CD4-positive, CD25-positive, alpha-beta regulatory T cell (primary cell): ENCODE data around the gene IFITM5. TPM values are rescaled to one million over a fixed set of nuclear protein-coding genes. Genes with fewer than 3 reads are reported as not detected.

ENCODE experiments used
- ATAC-seq, 2 donors: fragments of 150-1000 bp; cut with Tn5 transposase; one replicate each; pipeline ENCODE4 v1.10.0; 2021; ENCODE audit warnings: low read depth in 2 of 2, moderate number of reproducible peaks in 2 of 2, moderate library complexity in 1 of 2
- DNase-seq, 3 donors: peaks; one replicate each; pipeline versions ENCODE4 v3.0.0 to v3.0.0-alpha.2; 2012 to 2022; ENCODE audit warnings: mixed read lengths in 1 of 3
- H3K27ac ChIP-seq: one replicate; pipeline ENCODE4 v1.7.0; 2013; ENCODE audit warnings: mild to moderate bottlenecking, low read length; ENCODE audit not compliant: insufficient read depth, poor library complexity, severe bottlenecking
- H3K27me3 ChIP-seq: one replicate; pipeline ENCODE4 v1.7.0; 2013; ENCODE audit warnings: low read length; ENCODE audit not compliant: control insufficient read depth, insufficient read depth
- H3K36me3 ChIP-seq: one replicate; pipeline ENCODE4 v1.7.0; 2013; ENCODE audit warnings: mild to moderate bottlenecking, low read length, moderate library complexity; ENCODE audit not compliant: control insufficient read depth, insufficient read depth
- H3K4me1 ChIP-seq: 2 replicates; pipeline ENCODE4 v1.7.0; 2013; ENCODE audit warnings: mild to moderate bottlenecking, low read length; ENCODE audit not compliant: insufficient read depth, control insufficient read depth, poor library complexity, severe bottlenecking
- H3K4me3 ChIP-seq: one replicate; pipeline ENCODE4 v1.7.0; 2013; ENCODE audit warnings: low read depth, mild to moderate bottlenecking, low read length, moderate library complexity
- H3K9me3 ChIP-seq, 2 experiments: 1 replicate in 1 of 2; 2 replicates in 1 of 2; pipeline ENCODE4 v1.7.0; 2013; ENCODE audit warnings: low read length in 2 of 2, mild to moderate bottlenecking in 1 of 2, moderate library complexity in 1 of 2; ENCODE audit not compliant: control insufficient read depth in 2 of 2
- H3K27ac Mint-ChIP-seq, 3 donors: one replicate each; pipeline ENCODE4 v1.8.0; 2020 to 2022; ENCODE audit warnings: mild to moderate bottlenecking in 3 of 3, mixed read lengths in 3 of 3, moderate library complexity in 2 of 3
- H3K27me3 Mint-ChIP-seq: one replicate; pipeline ENCODE4 v1.8.0; 2022; ENCODE audit warnings: mild to moderate bottlenecking, mixed read lengths
- H3K36me3 Mint-ChIP-seq: one replicate; pipeline ENCODE4 v1.8.0; 2020; ENCODE audit warnings: mixed read lengths
- H3K4me1 Mint-ChIP-seq, 4 donors: one replicate each; pipeline ENCODE4 v1.8.0; 2020 to 2022; ENCODE audit warnings: mixed read lengths in 4 of 4, mild to moderate bottlenecking in 1 of 4
- H3K4me3 Mint-ChIP-seq, 4 donors: one replicate each; pipeline ENCODE4 v1.8.0; 2020 to 2022; ENCODE audit warnings: mild to moderate bottlenecking in 4 of 4, mixed read lengths in 4 of 4, moderate library complexity in 3 of 4
- H3K9me3 Mint-ChIP-seq, 7 donors: one replicate each; pipeline ENCODE4 v1.8.0; 2020 to 2022; ENCODE audit warnings: mixed read lengths in 7 of 7, mild to moderate bottlenecking in 3 of 7, moderate library complexity in 2 of 7
- polyA plus RNA-seq, 4 donors: library from polyadenylated mRNA; unstranded; fragments of 300-500 nt; fragmentation: Illumina TruSeq; gene quantifications; one replicate each; pipeline ENCODE4 v1.2.3, GENCODE V29; 2021
- total RNA-seq: library from RNA; stranded (reverse); gene quantifications from one replicate; pipeline ENCODE4 v1.2.3, GENCODE V29; 2022

The IFITM5 gene
- total and polyA plus RNA-seq, 5 donors from 2014 or later = not detected

GRCh38 chr11:306645-307371, 7.5 kb upstream of the IFITM5 start:
- peaks cover 0 to 1% (median 0%) of the 10 kb centered on the region in 7 donors for H3K9me3 Mint-ChIP-seq
- Histone ChIP-seq H3K4me3 (no peak overlapping the region), H3K27me3 (no peaks in the 10 kb centered on the region), H3K36me3 (no peaks in the 10 kb centered on the region), H3K4me1 (peaks cover 42% of the 10 kb centered on the region), H3K27ac (peak overlapping the region; percentile 79), H3K9me3 (no peaks in the 10 kb centered on the region)
- H3K4me1 Mint-ChIP-seq = peaks cover 17 to 54% (median 34%) of the 10 kb centered on the region in 4 donors
- H3K27me3 Mint-ChIP-seq = peaks cover 9% of the 10 kb centered on the region
- ATAC-seq (no peak), DNase-seq (no peak)
- H3K36me3 Mint-ChIP-seq = no peaks in the 10 kb centered on the region
- peak overlapping the region in 2 of 3 donors; percentile 83 to 100 for H3K27ac Mint-ChIP-seq
- peak overlapping the region; percentile 28 to 91 (median 72) for H3K4me3 Mint-ChIP-seq

GRCh38 chr11:305844-306211, 6.5 kb upstream of the IFITM5 start:
- peak overlapping the region in 3 of 4 donors; percentile 10 to 59 (median 41) for H3K4me3 Mint-ChIP-seq
- peaks cover 17 to 51% (median 33%) of the 10 kb centered on the region in 4 donors for H3K4me1 Mint-ChIP-seq
- H3K27me3 Mint-ChIP-seq = peaks cover 15% of the 10 kb centered on the region
- Histone ChIP-seq H3K9me3 (no peaks in the 10 kb centered on the region), H3K36me3 (no peaks in the 10 kb centered on the region), H3K27ac (peak overlapping the region; percentile 14), H3K27me3 (no peaks in the 10 kb centered on the region), H3K4me3 (no peak overlapping the region), H3K4me1 (peaks cover 39% of the 10 kb centered on the region)
- H3K27ac Mint-ChIP-seq = peak overlapping the region in 2 of 3 donors; percentile 5 to 46
- no peak for DNase-seq
- H3K36me3 Mint-ChIP-seq = no peaks in the 10 kb centered on the region
- no peak for ATAC-seq
- H3K9me3 Mint-ChIP-seq = peaks cover 0 to 1% (median 0%) of the 10 kb centered on the region in 7 donors

- DNase-seq = peak; percentile 43 to 80 (median 71)
- H3K27ac Mint-ChIP-seq = peak overlapping the region; percentile 5 to 52 (median 8)
- peaks cover 20% of the 10 kb centered on the region for H3K27me3 Mint-ChIP-seq
- peak overlapping the region; percentile 24 to 87 (median 58) for H3K4me3 Mint-ChIP-seq
- Histone ChIP-seq H3K27ac (no peak overlapping the region), H3K4me3 (no peak overlapping the region), H3K4me1 (peaks cover 39% of the 10 kb centered on the region), H3K9me3 (no peaks in the 10 kb centered on the region), H3K36me3 (no peaks in the 10 kb centered on the region), H3K27me3 (no peaks in the 10 kb centered on the region)
- H3K36me3 Mint-ChIP-seq = no peaks in the 10 kb centered on the region
- peak in 1 of 2 donors; percentile 21 for ATAC-seq
- H3K9me3 Mint-ChIP-seq = peaks cover 0 to 1% (median 0%) of the 10 kb centered on the region in 7 donors
- peaks cover 17 to 54% (median 35%) of the 10 kb centered on the region in 4 donors for H3K4me1 Mint-ChIP-seq
These were observed 5.9 kb upstream of the IFITM5 start for GRCh38 chr11:304915-305843.

- Histone ChIP-seq H3K4me1 (peaks cover 28% of the 10 kb centered on the region), H3K27ac (no peak overlapping the region), H3K4me3 (no peak overlapping the region), H3K36me3 (no peaks in the 10 kb centered on the region), H3K9me3 (no peaks in the 10 kb centered on the region), H3K27me3 (no peaks in the 10 kb centered on the region)
- H3K9me3 Mint-ChIP-seq = no peaks in the 10 kb centered on the region
- H3K36me3 Mint-ChIP-seq = no peaks in the 10 kb centered on the region
- no peak overlapping the region for H3K4me3 Mint-ChIP-seq
- H3K27ac Mint-ChIP-seq = no peak overlapping the region
- no peak for DNase-seq
- H3K4me1 Mint-ChIP-seq = peaks cover 11 to 46% (median 28%) of the 10 kb centered on the region in 4 donors
- no peak for ATAC-seq
- H3K27me3 Mint-ChIP-seq = peaks cover 20% of the 10 kb centered on the region
These were observed 4.8 kb upstream of the IFITM5 start for GRCh38 chr11:304061-304506.

- Mint-ChIP-seq H3K27me3 (peaks cover 20% of the 10 kb centered on the region), H3K4me3 (no peak overlapping the region), H3K27ac (peak overlapping the region in 1 of 3 donors; percentile 4), H3K9me3 (no peaks in the 10 kb centered on the region), H3K4me1 (peaks cover 10 to 40% (median 24%) of the 10 kb centered on the region in 4 donors), H3K36me3 (no peaks in the 10 kb centered on the region)
- Histone ChIP-seq H3K27ac (no peak overlapping the region), H3K9me3 (no peaks in the 10 kb centered on the region), H3K36me3 (no peaks in the 10 kb centered on the region), H3K4me1 (peaks cover 27% of the 10 kb centered on the region), H3K27me3 (no peaks in the 10 kb centered on the region), H3K4me3 (no peak overlapping the region)
- ATAC-seq (no peak), DNase-seq (no peak)
These were observed 4.0 kb upstream of the IFITM5 start for GRCh38 chr11:303363-303762.

- H3K36me3 Mint-ChIP-seq = no peaks in the 10 kb centered on the region
- H3K9me3 ChIP-seq = no peaks in the 10 kb centered on the region
- H3K36me3 ChIP-seq = no peaks in the 10 kb centered on the region
- no peak overlapping the region for H3K27ac Mint-ChIP-seq
- H3K4me3 ChIP-seq = no peak overlapping the region
- H3K9me3 Mint-ChIP-seq = no peaks in the 10 kb centered on the region
- no peaks in the 10 kb centered on the region for H3K27me3 ChIP-seq
- H3K4me1 Mint-ChIP-seq = peaks cover 7 to 28% (median 17%) of the 10 kb centered on the region in 4 donors
- peak in 1 of 2 donors; percentile 9 for ATAC-seq
- peaks cover 14% of the 10 kb centered on the region for H3K27me3 Mint-ChIP-seq
- DNase-seq = no peak
- peak overlapping the region in 1 of 4 donors; percentile 16 for H3K4me3 Mint-ChIP-seq
- H3K4me1 ChIP-seq = peaks cover 23% of the 10 kb centered on the region
- no peak overlapping the region for H3K27ac ChIP-seq
These were observed 817 bp upstream of the IFITM5 start for GRCh38 chr11:299951-300735.

GRCh38 chr11:298406-299065, 790 bp downstream of the IFITM5 start:
- Mint-ChIP-seq H3K36me3 (no peaks in the 10 kb centered on the region), H3K27ac (no peak overlapping the region), H3K9me3 (no peaks in the 10 kb centered on the region), H3K4me3 (no peak overlapping the region), H3K27me3 (peaks cover 14% of the 10 kb centered on the region), H3K4me1 (peaks cover 6 to 20% (median 12%) of the 10 kb centered on the region in 4 donors)
- no peak for ATAC-seq
- Histone ChIP-seq H3K9me3 (no peaks in the 10 kb centered on the region), H3K4me1 (peaks cover 18% of the 10 kb centered on the region), H3K4me3 (no peak overlapping the region), H3K27me3 (no peaks in the 10 kb centered on the region), H3K27ac (no peak overlapping the region), H3K36me3 (no peaks in the 10 kb centered on the region)
- DNase-seq = no peak
